ENCODE results near the gene CCIN.

- TF ChIP-seq CTCF (IDR thresholded peaks at IDR 0.05) (no peak), SIN3A (IDR thresholded peaks at IDR 0.05; ENCODE audit: borderline replicate concordance, insufficient read depth, low read depth, low read length) (no peak), POLR2AphosphoS5 (IDR thresholded peaks at IDR 0.05; ENCODE audit: low read depth, low read length) (no peak), TCF7L2 (IDR thresholded peaks at IDR 0.05; ENCODE audit: low read depth, low read length) (no peak)
Measured at GRCh38 chr9:36164372-36164771, 4.8 kb upstream of the CCIN start.

Measured in Panc1 (cell line).